DMS53 treated with DMSO at 0.1 percent for 48 hours (cell line): ENCODE results near the gene RAB34.

Experiments used
- DNase-seq: peaks from one replicate; lab custom pipeline; 2025; ENCODE audit not compliant: unreplicated experiment; lab: John Stamatoyannopoulos, UW

RAB34 gene

GRCh38 chr17:28717578-28718332 is at the start of gene RAB34:
Gene RAB34, minus strand, starts transcription at chr17:28717868. Its CDS starts 602 bp downstream, at chr17:28717266.
- peak; percentile 35 for DNase-seq

- DNase-seq = no peak
These were observed 47.4 kb upstream of the RAB34 start for GRCh38 chr17:28765038-28765437.

GRCh38 chr17:28763804-28764266 is 46.2 kb upstream of the RAB34 start:
- DNase-seq = peak; percentile 32

GRCh38 chr17:28763137-28763799 is 45.6 kb upstream of the RAB34 start:
- no peak for DNase-seq

GRCh38 chr17:28760601-28761562 is 43.2 kb upstream of the RAB34 start:
- DNase-seq = no peak

GRCh38 chr17:28759256-28759865 is 41.7 kb upstream of the RAB34 start:
- no peak for DNase-seq

GRCh38 chr17:28758411-28759121 is 40.9 kb upstream of the RAB34 start:
- DNase-seq = no peak

GRCh38 chr17:28756049-28756804 is 38.6 kb upstream of the RAB34 start:
- DNase-seq = no peak

GRCh38 chr17:28755486-28755885 is 37.8 kb upstream of the RAB34 start:
- no peak for DNase-seq

GRCh38 chr17:28751600-28752366 is 34.1 kb upstream of the RAB34 start:
- no peak for DNase-seq

- DNase-seq = peak; percentile 80
These were observed 32.7 kb upstream of the RAB34 start for GRCh38 chr17:28750178-28751047.

GRCh38 chr17:28749516-28750177 is 32.0 kb upstream of the RAB34 start:
- no peak for DNase-seq

GRCh38 chr17:28748852-28749515 is 31.3 kb upstream of the RAB34 start:
- no peak for DNase-seq

GRCh38 chr17:28747801-28748750 is 30.4 kb upstream of the RAB34 start:
- no peak for DNase-seq

- DNase-seq = no peak
These were observed 29.5 kb upstream of the RAB34 start for GRCh38 chr17:28747051-28747691.
